Activated CD4-positive, alpha-beta T cell treated with anti-CD3 and anti-CD28 coated beads for 36 hours (primary cell): ENCODE data around the gene INPP4B. TPM values are rescaled to one million over a fixed set of nuclear protein-coding genes. Genes with fewer than 3 reads are reported as not detected.
A peak's percentile ranks its signal among the peaks of the same experiment; 100 is the strongest.

ENCODE experiments used
- ATAC-seq: fragments of 200-7000 bp; cut with Tn5 transposase; one replicate; pipeline ENCODE4 v1.10.0; 2021; ENCODE audit warnings: mild to moderate bottlenecking, moderate library complexity
- CTCF ChIA-PET: fragments of 350-600 bp; sonication (Branson Sonifier 250); formaldehyde crosslinking; loops from one replicate; lab custom pipeline; 2021; ENCODE audit warnings: antibody characterized with exemption; lab: Charles Lee
- POLR2A ChIA-PET: fragments of 350-600 bp; sonication (Branson Sonifier 250); formaldehyde crosslinking; loops from one replicate; lab custom pipeline; 2021; ENCODE audit warnings: antibody characterized with exemption, inconsistent platforms; lab: Charles Lee
- DNase-seq: peaks from one replicate; pipeline ENCODE4 v3.0.0-alpha.2; 2020
- H3K27ac Mint-ChIP-seq: one replicate; pipeline ENCODE4 v1.8.0; 2021; ENCODE audit warnings: mixed read lengths
- H3K27me3 Mint-ChIP-seq: one replicate; pipeline ENCODE4 v1.8.0; 2021; ENCODE audit warnings: mixed read lengths
- H3K36me3 Mint-ChIP-seq: one replicate; pipeline ENCODE4 v1.8.0; 2021; ENCODE audit warnings: low read depth, mixed read lengths
- H3K4me1 Mint-ChIP-seq: one replicate; pipeline ENCODE4 v1.8.0; 2021; ENCODE audit warnings: mixed read lengths
- H3K4me3 Mint-ChIP-seq: one replicate; pipeline ENCODE4 v1.8.0; 2021; ENCODE audit warnings: mild to moderate bottlenecking, moderate library complexity, mixed read lengths
- H3K9me3 Mint-ChIP-seq: one replicate; pipeline ENCODE4 v1.8.0; 2021; ENCODE audit warnings: low read depth, mixed read lengths
- intact Hi-C, 2 experiments: fragments of 100-400 bp; cut with DNase I in 1 of 2; cut with micrococcal nuclease in 1 of 2; formaldehyde crosslinking; loops; one replicate each; pipeline versions ENCODE4 v1.14.2 to v1.15.1; 2022 to 2024; cut with DNase I, micrococcal nuclease
- total RNA-seq, 2 experiments: library from RNA; stranded (reverse); gene quantifications; one replicate each; pipeline ENCODE4 v1.2.3, GENCODE V29; 2021

INPP4B gene
- total RNA-seq, 2 experiments from 2014 or later = 66.6 to 70.7 TPM

DNA sequence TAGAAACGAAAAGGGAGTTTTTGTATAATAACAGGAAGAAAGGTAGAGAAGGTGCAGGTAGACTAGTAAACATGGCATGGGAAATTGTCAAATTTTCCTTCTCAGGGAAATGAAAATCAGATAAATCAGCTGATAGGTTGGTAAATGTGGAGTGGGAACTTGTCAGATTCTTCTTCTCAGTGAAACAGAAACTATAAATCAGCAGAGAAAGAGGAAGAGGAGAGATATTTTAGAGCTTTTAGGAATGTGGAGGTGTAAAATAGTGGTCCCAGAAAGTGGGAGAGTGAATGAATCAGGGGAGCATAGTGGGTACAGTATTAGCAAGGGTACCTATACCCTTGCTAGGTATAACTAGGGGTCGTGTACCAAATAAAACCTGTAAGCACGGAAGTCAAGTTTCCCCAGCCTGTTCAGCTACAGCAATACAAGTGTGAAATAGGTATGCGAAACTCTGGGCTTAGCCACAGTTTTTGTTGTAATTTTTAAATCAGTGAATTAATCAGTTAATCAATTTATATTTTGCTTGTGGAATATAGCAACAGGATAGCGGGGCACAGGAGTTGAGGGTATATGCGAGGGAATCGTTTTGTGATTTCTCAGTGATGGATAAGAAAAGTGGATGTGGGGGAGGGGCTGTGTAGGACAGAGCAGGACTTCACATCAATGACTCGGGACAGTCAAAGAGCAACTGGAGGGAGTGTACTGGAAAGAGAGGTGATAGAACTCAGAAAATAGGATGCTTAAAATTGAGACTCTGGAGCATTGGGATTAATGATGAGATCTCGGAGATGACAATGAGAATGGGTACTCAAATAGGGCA is 561.5 kb downstream of the INPP4B start:
- ChIA-PET POLR2A (no interaction called here), CTCF (interaction anchor here (0.9 to 3.7 kb wide), 6 partner anchors 9 to 23 kb away, joined by 3 to 40 read pairs (median 4); no protein-coding TSS in a partner anchor)
- Mint-ChIP-seq H3K4me3 (no peak overlapping the region), H3K27ac (no peak overlapping the region), H3K27me3 (no peaks in the 10 kb centered on the region), H3K36me3 (peaks cover 20% of the 10 kb centered on the region), H3K4me1 (peaks cover 17% of the 10 kb centered on the region), H3K9me3 (peaks cover 4% of the 10 kb centered on the region)
- DNase-seq = no peak
- ATAC-seq = peak; percentile 53
- intact Hi-C loops = loop anchor here (5.0 to 10.0 kb wide), 6 partner anchors 118 to 900 kb away; partner anchors contain the start of genes INPP4B (in 2 of the 2) and USP38 (in 1 of the 2)

DNA sequence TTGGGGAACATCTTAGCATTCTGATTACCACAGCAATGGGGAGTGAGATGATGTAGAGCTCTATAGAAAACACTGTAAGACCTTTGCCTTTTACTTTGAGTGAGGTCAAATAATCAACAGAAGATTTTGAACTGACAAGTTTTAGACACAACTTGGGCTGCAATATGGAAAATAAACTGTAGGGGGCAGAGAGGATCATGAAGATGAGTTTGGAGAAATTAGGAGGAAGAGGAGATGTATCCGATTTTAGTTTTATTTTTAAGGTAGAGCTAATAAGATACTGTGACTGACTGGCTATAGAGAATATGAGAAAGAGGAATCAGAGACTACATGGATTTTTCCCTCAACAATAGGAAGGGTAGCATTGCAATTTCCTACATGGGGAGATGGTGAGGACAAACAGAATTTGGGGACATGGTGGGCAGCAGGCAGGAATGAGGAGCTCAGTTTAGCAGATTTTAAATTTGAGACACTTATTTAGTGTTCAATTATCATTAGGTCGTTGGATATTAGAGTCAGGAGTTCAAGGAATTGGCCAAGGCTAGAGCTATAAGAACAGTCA is 563.1 kb downstream of the INPP4B start:
- H3K27ac Mint-ChIP-seq = no peak overlapping the region
- no peaks in the 10 kb centered on the region for H3K9me3 Mint-ChIP-seq
- POLR2A ChIA-PET = interaction anchor here (0.6 kb wide), 1 partner anchor 11 kb away, joined by 3 read pairs; no protein-coding TSS in a partner anchor
- no peak overlapping the region for H3K4me3 Mint-ChIP-seq
- CTCF ChIA-PET = interaction anchor here (0.6 to 3.7 kb wide), 21 partner anchors 9 to 565 kb away, joined by 3 to 40 read pairs (median 4); no protein-coding TSS in a partner anchor
- DNase-seq (no peak), ATAC-seq (no peak)
- peaks cover 19% of the 10 kb centered on the region for H3K36me3 Mint-ChIP-seq
- peaks cover 23% of the 10 kb centered on the region for H3K4me1 Mint-ChIP-seq
- intact Hi-C loops = loop anchor here (1.0 to 10.0 kb wide), 7 partner anchors 9 to 902 kb away; partner anchors contain the start of genes INPP4B (in 2 of the 2) and USP38 (in 1 of the 2)
- H3K27me3 Mint-ChIP-seq = no peaks in the 10 kb centered on the region

DNA sequence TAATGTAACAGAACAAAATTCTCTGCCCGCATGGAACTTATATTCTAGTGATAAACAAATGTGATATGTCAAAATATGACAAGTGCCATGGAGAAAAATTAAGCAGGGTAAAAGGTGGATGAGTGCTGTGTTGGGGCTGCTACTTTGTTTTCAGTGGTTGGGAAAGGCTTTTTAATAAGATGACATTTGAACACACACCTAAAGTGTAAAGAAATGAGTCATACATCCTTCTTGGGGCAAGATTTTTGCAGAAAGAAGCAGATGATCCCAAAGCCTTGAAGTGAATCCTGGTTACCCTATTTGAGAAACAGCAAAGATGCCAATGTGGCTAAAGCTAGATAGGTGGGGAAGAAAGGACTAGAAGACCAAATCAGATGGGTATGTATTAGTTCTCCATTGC is 564.1 kb downstream of the INPP4B start:
- ATAC-seq (peak; percentile 13), DNase-seq (no peak)
- H3K9me3 Mint-ChIP-seq = no peaks in the 10 kb centered on the region
- peak overlapping the region; percentile 58 for H3K27ac Mint-ChIP-seq
- H3K4me3 Mint-ChIP-seq = no peak overlapping the region
- ChIA-PET POLR2A (no interaction called here), CTCF (interaction anchor here (0.6 to 3.7 kb wide), 10 partner anchors 9 to 139 kb away, joined by 3 to 40 read pairs (median 6); no protein-coding TSS in a partner anchor)
- peaks cover 27% of the 10 kb centered on the region for H3K4me1 Mint-ChIP-seq
- H3K27me3 Mint-ChIP-seq = no peaks in the 10 kb centered on the region
- peaks cover 23% of the 10 kb centered on the region for H3K36me3 Mint-ChIP-seq
- intact Hi-C loops = loop anchor here (1.0 to 10.0 kb wide), 7 partner anchors 8 to 903 kb away; partner anchors contain the start of genes INPP4B (in 2 of the 2) and USP38 (in 1 of the 2)

DNA sequence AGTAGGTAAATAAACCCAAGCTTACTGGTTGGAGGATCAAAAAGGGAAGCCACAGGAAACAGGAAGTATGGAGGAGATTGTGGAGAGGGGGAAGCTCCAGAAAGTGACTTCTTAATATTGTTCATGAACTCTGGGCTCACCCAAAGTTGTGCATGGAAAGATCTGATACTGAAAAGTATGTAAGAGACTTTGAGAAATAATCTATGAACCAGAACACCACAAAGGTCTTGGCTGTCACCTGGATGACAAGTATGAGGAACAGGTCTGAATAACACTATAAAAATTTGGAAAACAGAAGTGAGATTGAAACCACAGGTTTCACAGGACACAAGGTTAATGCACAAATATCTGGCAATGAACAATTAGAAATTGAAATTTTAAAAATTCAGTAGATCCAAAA is 567.4 kb downstream of the INPP4B start:
- Mint-ChIP-seq H3K27ac (peak overlapping the region; percentile 48), H3K4me1 (peaks cover 52% of the 10 kb centered on the region), H3K36me3 (peaks cover 34% of the 10 kb centered on the region), H3K4me3 (no peak overlapping the region), H3K27me3 (no peaks in the 10 kb centered on the region), H3K9me3 (no peaks in the 10 kb centered on the region)
- no peak for ATAC-seq
- intact Hi-C loops = no loop called here
- ChIA-PET POLR2A (no interaction called here), CTCF (interaction anchor here (1.3 to 2.2 kb wide), 4 partner anchors 8 to 28 kb away, joined by 3 to 7 read pairs (median 4); no protein-coding TSS in a partner anchor)
- DNase-seq = no peak

DNA sequence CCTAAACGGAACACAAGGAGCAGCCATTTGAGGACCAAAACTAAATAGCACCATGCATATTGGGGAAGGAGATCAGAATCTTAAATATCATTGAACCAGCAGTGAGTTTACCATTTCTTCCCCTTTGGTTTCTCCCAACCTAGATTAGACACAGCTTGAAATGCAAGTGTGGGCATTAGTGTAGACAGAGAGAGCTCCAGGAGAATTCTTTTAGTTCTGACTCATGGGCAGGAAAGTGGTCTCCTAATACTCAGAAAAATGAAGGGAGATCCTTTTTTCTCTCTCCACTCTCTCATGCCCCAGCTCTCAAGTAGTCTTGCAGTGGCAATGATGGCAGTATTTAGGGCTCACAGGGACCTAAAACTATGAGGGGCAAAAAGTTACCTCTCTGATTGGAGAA is 567.9 kb downstream of the INPP4B start:
- Mint-ChIP-seq H3K9me3 (no peaks in the 10 kb centered on the region), H3K4me3 (no peak overlapping the region), H3K27me3 (no peaks in the 10 kb centered on the region), H3K4me1 (peaks cover 56% of the 10 kb centered on the region), H3K27ac (peak overlapping the region; percentile 48), H3K36me3 (peaks cover 36% of the 10 kb centered on the region)
- CTCF ChIA-PET = interaction anchor here (1.3 to 2.2 kb wide), 3 partner anchors 8 to 29 kb away, joined by 3 to 7 read pairs (median 4); no protein-coding TSS in a partner anchor
- ATAC-seq (no peak), DNase-seq (no peak)
- POLR2A ChIA-PET = no interaction called here
- intact Hi-C loops = no loop called here

DNA sequence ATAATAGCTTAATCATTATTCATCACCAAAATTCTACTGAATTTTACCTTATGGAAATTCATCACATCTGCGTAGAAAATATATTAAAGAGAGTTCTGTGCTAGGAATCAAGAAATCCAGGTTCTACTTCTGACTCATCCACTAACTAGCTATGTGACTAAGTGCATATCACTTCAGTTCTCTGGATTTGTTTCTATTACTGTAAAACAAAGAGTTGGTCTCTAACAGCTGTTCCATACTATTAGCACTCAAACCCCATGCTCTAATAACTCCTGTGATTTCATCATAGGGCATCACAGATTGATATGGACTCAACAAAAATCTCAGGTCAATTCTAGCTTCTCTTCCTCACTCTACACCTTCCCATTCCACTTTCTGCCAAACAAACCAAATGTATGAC is 572.0 kb downstream of the INPP4B start:
- peak overlapping the region; percentile 84 for H3K27ac Mint-ChIP-seq
- no peaks in the 10 kb centered on the region for H3K9me3 Mint-ChIP-seq
- intact Hi-C loops = loop anchor here in 1 of 2 experiments (1.0 to 5.0 kb wide), 2 partner anchors 8 to 133 kb away; no protein-coding TSS in a partner anchor
- H3K4me1 Mint-ChIP-seq = peaks cover 84% of the 10 kb centered on the region
- no peak for DNase-seq
- no peaks in the 10 kb centered on the region for H3K27me3 Mint-ChIP-seq
- ChIA-PET CTCF (interaction anchor here (0.6 to 6.5 kb wide), 5 partner anchors 9 to 967 kb away, joined by 3 to 40 read pairs (median 4); no protein-coding TSS in a partner anchor), POLR2A (interaction anchor here (0.5 kb wide), 1 partner anchor 284 kb away, joined by 4 read pairs; no protein-coding TSS in a partner anchor)
- no peak overlapping the region for H3K4me3 Mint-ChIP-seq
- H3K36me3 Mint-ChIP-seq = peaks cover 55% of the 10 kb centered on the region
- peak; percentile 66 for ATAC-seq

DNA sequence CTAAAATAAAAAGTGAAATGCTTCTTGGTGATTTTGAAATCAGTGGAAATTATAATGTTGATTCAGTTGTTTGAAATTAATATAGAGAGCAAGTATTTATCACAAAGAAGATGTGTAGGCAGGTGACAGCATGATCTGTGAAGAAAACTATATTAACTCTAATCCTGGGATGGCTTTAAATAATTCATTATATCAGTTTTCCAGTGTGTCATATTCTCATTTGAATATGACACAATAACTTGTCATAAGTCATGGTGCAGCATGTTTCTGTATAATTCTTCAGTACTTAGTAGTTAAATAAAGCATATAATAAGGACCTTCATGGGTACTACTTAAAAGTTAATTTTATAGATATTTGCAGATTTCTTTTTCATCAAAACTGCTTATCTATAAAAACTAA is 573.6 kb downstream of the INPP4B start:
- peak overlapping the region; percentile 70 for H3K27ac Mint-ChIP-seq
- no peaks in the 10 kb centered on the region for H3K9me3 Mint-ChIP-seq
- no peak for DNase-seq
- ChIA-PET POLR2A (no interaction called here), CTCF (interaction anchor here (1.0 to 6.5 kb wide), 4 partner anchors 9 to 83 kb away, joined by 3 to 40 read pairs (median 5); no protein-coding TSS in a partner anchor)
- intact Hi-C loops = loop anchor here in 1 of 2 experiments (1.0 to 5.0 kb wide), 2 partner anchors 21 to 135 kb away; no protein-coding TSS in a partner anchor
- peaks cover 60% of the 10 kb centered on the region for H3K36me3 Mint-ChIP-seq
- no peak overlapping the region for H3K4me3 Mint-ChIP-seq
- H3K27me3 Mint-ChIP-seq = no peaks in the 10 kb centered on the region
- peaks cover 88% of the 10 kb centered on the region for H3K4me1 Mint-ChIP-seq
- ATAC-seq = peak; percentile 30

DNA sequence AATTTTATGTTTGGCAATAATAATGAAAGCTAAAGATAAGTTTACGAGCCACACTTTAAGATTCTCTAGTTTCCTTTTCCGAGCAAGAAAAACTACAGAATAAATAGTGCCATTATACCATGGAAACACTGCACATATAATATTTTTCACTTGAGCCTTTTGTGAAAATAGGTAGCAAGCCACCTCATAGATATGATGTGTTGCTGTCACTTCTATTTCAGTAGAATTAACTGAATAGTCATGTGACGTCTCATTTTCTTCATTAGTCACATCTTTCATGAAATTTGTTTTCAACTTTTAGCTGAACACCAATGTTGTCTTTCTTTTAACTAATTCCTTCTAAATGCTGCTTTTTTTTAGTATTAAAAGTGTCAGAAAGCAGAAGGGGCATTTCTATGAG is 574.3 kb downstream of the INPP4B start:
- H3K27ac Mint-ChIP-seq = peak overlapping the region; percentile 53
- DNase-seq (no peak), ATAC-seq (no peak)
- no peaks in the 10 kb centered on the region for H3K9me3 Mint-ChIP-seq
- H3K36me3 Mint-ChIP-seq = peaks cover 60% of the 10 kb centered on the region
- ChIA-PET POLR2A (no interaction called here), CTCF (interaction anchor here (0.6 to 6.5 kb wide), 5 partner anchors 10 to 84 kb away, joined by 3 to 40 read pairs (median 5); no protein-coding TSS in a partner anchor)
- H3K4me3 Mint-ChIP-seq = no peak overlapping the region
- intact Hi-C loops = loop anchor here in 1 of 2 experiments (1.0 to 5.0 kb wide), 2 partner anchors 21 to 135 kb away; no protein-coding TSS in a partner anchor
- no peaks in the 10 kb centered on the region for H3K27me3 Mint-ChIP-seq
- H3K4me1 Mint-ChIP-seq = peaks cover 88% of the 10 kb centered on the region

DNA sequence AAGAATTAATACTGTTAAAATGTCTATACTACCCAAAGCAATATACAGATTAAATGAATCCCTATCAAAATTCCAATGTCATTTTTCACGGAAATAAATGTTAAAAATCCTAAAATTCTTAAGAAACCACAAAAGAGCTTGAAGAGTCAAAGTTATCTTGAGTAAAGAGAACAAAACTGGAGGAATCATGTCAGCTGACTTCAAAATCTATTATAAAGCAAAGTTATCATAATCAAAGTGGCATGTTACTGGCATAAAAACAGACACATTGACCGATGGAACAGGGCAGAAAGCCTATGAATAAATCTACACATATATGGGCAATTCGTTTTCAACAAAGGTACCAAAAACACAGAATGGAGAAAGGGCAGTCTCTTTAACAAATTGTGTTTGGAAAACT is 579.0 kb downstream of the INPP4B start:
- DNase-seq = no peak
- ChIA-PET POLR2A (interaction anchor here (0.6 kb wide), 1 partner anchor 568 kb away, joined by 3 read pairs; no protein-coding TSS in a partner anchor), CTCF (interaction anchor here (0.6 to 1.2 kb wide), 3 partner anchors 16 to 1908 kb away, joined by 3 to 4 read pairs (median 3); no protein-coding TSS in a partner anchor)
- intact Hi-C loops = no loop called here
- no peaks in the 10 kb centered on the region for H3K9me3 Mint-ChIP-seq
- H3K4me1 Mint-ChIP-seq = peaks cover 88% of the 10 kb centered on the region
- peaks cover 71% of the 10 kb centered on the region for H3K36me3 Mint-ChIP-seq
- peak overlapping the region; percentile 20 for H3K27ac Mint-ChIP-seq
- no peaks in the 10 kb centered on the region for H3K27me3 Mint-ChIP-seq
- ATAC-seq = no peak
- H3K4me3 Mint-ChIP-seq = no peak overlapping the region

DNA sequence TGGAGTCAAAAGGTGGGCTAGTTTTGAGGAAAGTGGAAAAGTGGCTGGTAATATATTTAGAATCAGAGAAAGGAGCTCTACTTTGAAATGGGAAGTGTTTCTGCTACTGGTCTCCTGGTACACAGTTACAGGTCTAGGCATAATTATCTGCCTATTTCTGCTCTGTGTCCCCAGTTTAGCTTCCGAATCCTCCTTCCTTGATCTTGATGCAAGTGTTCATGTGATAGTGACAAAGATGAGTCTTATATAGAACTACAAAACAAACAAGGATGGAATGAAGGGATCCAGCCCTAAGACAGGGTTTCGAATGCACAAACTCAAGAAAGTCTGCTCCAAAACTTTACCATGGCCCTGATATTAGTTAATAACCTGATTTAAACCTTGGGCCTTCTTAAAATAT is 580.2 kb downstream of the INPP4B start:
- peaks cover 74% of the 10 kb centered on the region for H3K36me3 Mint-ChIP-seq
- CTCF ChIA-PET = interaction anchor here (0.6 to 1.7 kb wide), 5 partner anchors 14 to 313 kb away, joined by 3 to 7 read pairs (median 4); no protein-coding TSS in a partner anchor
- H3K9me3 Mint-ChIP-seq = no peaks in the 10 kb centered on the region
- peak; percentile 17 for ATAC-seq
- POLR2A ChIA-PET = no interaction called here
- peaks cover 87% of the 10 kb centered on the region for H3K4me1 Mint-ChIP-seq
- H3K4me3 Mint-ChIP-seq = peak overlapping the region; percentile 16
- no peaks in the 10 kb centered on the region for H3K27me3 Mint-ChIP-seq
- intact Hi-C loops = no loop called here
- DNase-seq = no peak
- H3K27ac Mint-ChIP-seq = peak overlapping the region; percentile 86
